Measurements from ENCODE around the gene EXOC1.

The EXOC1 gene

GRCh38 chr4:55859711-55860110 lies 6.3 kb downstream of the EXOC1 start:
- no peak for DNase-seq

- no peak for DNase-seq
These were observed 11.3 kb downstream of the EXOC1 start for GRCh38 chr4:55864577-55865223.

- DNase-seq, result no peak
These were observed 11.9 kb downstream of the EXOC1 start for GRCh38 chr4:55865228-55865806.

GRCh38 chr4:55866290-55866907 lies 13.0 kb downstream of the EXOC1 start:
- no peak for DNase-seq

- DNase-seq, result no peak
These were observed 13.6 kb downstream of the EXOC1 start for GRCh38 chr4:55866973-55867574.

- DNase-seq, result no peak
These were observed 15.2 kb downstream of the EXOC1 start for GRCh38 chr4:55868581-55869090.

- no peak for DNase-seq
These were observed 17.9 kb downstream of the EXOC1 start for GRCh38 chr4:55871299-55871800.

GRCh38 chr4:55874831-55875230 lies 21.4 kb downstream of the EXOC1 start:
- DNase-seq, result no peak

- DNase-seq, result no peak
These were observed 22.9 kb downstream of the EXOC1 start for GRCh38 chr4:55876387-55876786.

- no peak for DNase-seq
These were observed 25.8 kb downstream of the EXOC1 start for GRCh38 chr4:55879224-55879623.

- DNase-seq, result no peak
These were observed 27.3 kb downstream of the EXOC1 start for GRCh38 chr4:55880652-55881280.

- DNase-seq, result no peak
These were observed 30.8 kb downstream of the EXOC1 start for GRCh38 chr4:55884093-55884850.

GRCh38 chr4:55884851-55885219 lies 31.4 kb downstream of the EXOC1 start:
- DNase-seq, result no peak

GRCh38 chr4:55887594-55887993 lies 34.1 kb downstream of the EXOC1 start:
- no peak for DNase-seq

GRCh38 chr4:55892156-55892555 lies 38.7 kb downstream of the EXOC1 start:
- no peak for DNase-seq

- no peak for DNase-seq
These were observed 43.2 kb downstream of the EXOC1 start for GRCh38 chr4:55896622-55897021.

GRCh38 chr4:55902677-55903076 lies 49.2 kb downstream of the EXOC1 start:
- DNase-seq, result no peak

GRCh38 chr4:55903577-55903976 lies 50.1 kb downstream of the EXOC1 start:
- no peak for DNase-seq

GRCh38 chr4:55904576-55904975 lies 51.1 kb downstream of the EXOC1 start:
- no peak for DNase-seq

- no peak for DNase-seq
These were observed 52.9 kb downstream of the EXOC1 start for GRCh38 chr4:55906323-55906722.

- no peak for DNase-seq
These were observed 53.5 kb downstream of the EXOC1 start for GRCh38 chr4:55906989-55907388.

- no peak for DNase-seq
These were observed 54.0 kb downstream of the EXOC1 start for GRCh38 chr4:55907469-55907868.

- DNase-seq, result no peak
These were observed 56.7 kb downstream of the EXOC1 start for GRCh38 chr4:55910140-55910539.

Data from activated effector memory CD4-positive, alpha-beta T cell treated with Interleukin-2 at 50 U/mL for 16 hours (primary cell).